ENCODE results near the gene NAV2.
"Not testable (repeated sequence)": the region's sequence is repeated elsewhere in the genome, so short reads cannot be mapped to it uniquely, and the experiment has no call there.

The NAV2 gene

DNA sequence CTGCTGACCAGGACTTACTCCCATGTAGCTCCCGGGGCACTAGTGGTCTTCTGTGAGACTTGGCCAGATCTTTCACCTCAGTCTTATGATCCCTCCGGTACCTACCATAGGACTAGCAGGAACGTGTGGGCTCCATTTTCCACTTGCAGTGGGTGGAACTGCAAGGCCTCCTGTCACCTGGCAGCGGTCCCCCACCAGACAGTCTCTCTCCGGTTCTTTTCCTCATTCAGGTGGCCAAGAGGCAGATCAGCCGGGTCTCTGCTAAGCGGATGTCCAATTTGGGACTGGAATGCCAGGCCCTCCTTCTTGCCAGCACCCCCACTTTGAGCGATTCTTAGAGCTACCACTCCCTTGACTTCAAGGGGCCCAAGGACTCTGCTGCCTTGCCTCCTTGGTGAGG lies 158.9 kb downstream of the NAV2 start:
- no peak for DNase-seq

DNA sequence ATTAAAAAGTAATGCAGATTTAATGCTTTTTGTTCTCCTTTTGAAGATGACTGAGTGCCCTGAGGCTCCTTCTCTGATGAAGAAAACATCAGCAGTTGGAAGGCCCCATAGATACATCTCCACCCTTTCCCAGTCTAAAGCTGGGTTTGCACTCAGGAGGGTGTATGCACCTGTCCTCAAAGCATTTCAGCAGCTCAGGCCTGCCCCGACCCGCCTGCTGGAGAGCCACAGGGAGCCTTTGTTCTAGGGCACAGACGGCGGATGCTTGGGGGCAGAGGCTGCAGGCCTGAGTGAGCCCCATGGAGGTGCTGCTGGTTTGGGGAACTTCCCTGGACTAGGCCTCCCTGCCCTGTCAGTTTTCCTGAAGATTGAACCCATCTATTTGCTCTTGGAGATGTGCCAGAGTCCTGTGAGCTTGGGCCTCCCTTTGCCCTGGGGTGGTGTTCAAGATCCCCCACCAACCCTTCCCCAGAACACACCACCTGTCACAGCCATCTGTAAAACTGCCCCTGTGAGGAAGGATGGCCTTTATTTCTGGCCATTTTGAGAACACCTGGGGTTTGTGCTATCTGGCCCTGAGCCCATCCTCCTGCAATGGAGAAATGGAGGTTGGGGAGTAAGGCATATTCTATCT lies 160.0 kb downstream of the NAV2 start:
- no peak for DNase-seq

DNA sequence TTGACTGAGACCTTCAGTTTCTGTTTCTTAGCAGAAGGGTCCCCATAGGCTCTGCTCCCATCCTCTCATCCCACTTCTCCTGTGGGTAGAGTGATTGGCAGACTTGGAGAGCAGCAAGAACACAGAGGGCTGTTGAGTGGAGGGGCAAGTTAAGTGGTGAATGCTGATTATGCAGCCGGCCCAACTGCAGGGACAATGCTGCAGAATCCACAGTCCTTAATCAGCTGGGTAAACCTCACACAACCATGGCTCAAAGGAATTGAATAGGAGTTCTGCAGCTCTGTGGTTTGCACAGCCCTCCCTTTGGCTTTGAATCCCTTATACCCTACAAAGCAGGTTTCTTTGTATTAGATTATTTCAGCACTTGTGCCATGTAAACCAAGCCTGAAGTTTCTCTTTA lies 161.1 kb downstream of the NAV2 start:
- no peak for DNase-seq

DNA sequence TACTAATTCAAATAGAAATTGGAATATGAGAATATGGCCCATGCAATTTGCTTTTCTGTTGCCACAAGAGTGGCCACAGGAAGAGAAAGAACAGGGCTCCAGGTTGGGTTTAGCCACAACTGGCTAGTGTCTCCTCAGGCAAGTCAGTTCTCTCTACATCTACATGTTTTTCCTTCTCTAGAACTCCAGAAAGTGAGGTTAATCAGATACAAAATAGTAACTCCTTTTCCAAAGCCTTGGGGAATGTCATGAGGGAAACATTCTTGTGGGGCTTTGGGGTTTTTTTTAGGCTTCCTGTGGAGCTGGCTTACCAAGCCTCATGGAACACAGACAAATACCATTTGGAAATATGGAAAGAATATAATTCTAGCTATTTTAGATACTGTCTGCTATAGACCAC lies 161.6 kb downstream of the NAV2 start:
- no peak for DNase-seq

DNA sequence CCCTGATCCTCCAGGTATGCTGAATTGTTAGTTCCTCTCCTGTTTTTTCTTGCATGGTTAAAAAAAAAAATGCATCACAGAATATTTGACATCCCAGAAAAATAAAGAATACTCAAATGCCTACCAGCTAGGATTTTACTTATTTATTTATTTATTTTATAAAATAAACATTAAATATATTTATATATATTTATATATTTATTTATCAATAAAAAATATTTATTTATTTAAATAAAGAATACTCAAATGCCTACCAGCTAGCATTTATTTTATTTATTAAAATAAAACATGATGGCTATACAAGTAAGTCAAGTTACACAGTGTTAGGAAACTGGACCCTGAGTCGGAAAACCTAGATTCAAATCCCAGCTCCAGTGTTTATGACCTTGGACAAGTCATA lies 164.1 kb downstream of the NAV2 start:
- no peak for DNase-seq

DNA sequence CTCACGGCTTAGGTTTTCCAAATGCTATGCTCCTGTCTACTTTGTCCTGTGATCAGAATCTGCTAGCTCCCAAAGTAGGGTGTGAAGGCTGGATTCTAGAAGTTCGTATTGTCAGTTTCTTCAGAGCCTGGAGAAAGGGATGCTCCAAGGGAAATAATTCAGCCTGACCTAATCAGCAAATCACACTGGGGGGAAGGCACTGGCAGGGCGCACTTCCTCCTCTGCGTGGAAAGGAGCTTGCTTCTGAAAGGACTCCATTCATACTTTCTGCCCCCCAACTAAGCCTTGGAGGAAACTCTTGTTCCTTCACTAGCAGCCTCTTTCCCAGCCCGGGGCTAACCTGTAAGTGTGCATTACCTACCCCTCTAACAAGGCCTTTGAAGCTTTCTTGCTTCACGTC lies 165.9 kb downstream of the NAV2 start:
- DNase-seq = no peak

DNA sequence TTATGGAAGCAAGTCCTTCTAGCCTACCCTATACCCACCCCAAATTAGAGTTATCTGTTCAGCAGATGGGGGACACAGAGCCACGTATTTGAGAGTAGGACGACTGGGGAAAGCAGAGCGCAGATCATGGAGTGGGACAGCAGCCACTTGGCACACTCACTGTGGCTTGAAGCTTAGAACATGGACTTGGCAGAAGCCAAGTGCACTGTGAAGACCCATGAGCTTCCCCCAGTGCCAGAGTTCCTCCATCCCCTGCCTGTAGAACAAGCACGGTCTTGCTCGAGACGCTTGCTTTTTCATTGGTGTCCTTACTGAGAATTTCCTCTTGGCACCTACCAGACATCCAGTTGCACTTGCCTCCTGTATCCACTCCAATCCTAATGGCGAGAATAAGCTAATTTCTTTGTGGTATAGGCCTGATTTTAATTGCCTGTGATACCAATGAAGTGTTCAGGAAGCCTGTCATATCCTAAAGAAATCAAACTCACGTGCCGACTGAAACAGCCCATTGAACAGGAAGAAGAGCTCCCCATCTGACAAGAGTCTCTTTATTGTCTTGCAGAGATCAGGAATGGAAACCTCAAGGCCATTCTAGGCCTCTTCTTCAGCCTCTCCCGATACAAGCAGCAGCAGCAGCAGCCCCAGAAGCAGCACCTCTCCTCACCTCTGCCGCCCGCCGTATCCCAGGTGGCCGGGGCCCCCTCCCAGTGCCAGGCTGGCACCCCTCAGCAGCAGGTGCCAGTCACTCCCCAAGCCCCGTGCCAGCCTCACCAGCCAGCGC lies 166.9 kb downstream of the NAV2 start:
- no peak for DNase-seq

DNA sequence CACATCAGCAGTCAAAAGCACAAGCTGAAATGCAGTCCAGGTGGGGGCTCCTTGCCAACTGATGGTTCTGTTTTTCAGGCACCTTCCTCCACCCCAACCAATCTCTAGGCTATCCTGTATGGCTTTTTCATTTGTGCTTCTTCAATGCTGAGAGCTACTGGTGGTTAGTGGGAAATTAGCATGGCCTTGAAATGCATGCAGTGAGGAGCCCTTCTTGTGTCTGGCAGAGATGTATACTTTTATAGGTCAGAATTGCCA lies 167.4 kb downstream of the NAV2 start:
- DNase-seq = no peak

DNA sequence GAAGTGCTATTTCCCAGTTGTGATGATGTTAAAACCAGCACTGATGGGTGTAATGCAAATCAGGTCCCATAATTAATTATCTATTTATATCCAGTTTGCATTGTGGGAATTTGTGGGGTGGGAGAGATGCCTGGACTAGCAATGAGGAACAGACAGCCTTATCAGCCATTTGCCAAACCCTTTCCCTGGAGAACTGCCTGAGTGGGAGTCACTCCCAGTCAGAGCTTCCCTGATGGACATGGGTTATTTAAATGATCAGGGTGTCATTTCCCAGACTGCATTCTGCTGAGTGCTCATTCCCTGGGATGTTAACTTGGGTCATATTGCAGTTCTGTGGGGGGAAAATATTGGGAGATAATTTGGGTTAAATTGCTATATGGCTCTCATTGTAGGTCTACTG lies 168.5 kb downstream of the NAV2 start:
- no peak for DNase-seq

DNA sequence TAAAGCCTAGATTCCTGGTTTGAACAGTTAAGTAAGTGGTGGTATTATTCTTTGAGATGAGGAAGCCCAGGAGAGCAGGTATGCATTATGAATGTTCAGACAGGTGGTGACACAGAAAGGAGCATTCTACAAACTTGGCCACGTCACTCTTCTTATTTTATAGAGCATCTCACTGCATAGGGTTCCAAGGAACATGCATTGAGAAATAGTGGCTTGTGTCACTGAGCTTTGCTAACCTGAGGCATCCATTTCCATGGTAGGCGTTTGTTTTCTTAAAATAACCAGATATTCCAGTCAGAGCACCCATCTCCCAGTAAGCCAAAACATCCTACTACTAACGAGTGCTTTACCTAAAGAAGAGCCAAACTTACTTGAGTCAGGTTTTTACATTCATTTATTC lies 169.7 kb downstream of the NAV2 start:
- DNase-seq = no peak

DNA sequence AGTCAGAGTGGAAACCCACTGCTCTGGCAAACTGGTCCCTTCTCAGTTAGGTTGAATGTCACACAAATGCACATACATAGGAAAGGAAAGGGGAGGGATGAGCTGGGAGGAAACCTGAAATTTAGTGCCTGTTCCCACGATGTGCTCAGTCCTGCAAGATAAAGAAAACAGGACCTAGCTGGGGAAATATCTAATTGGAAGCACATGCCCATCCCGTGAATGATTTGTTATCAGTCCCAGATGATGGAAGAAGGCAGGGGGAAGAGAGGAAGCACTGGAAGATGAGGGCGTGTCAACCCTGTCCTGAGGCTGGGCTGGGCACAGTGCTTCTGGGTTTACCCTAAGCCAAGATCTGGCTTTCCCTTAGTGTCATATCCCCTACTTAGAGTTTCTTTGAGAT lies 173.9 kb downstream of the NAV2 start:
- no peak for DNase-seq

DNA sequence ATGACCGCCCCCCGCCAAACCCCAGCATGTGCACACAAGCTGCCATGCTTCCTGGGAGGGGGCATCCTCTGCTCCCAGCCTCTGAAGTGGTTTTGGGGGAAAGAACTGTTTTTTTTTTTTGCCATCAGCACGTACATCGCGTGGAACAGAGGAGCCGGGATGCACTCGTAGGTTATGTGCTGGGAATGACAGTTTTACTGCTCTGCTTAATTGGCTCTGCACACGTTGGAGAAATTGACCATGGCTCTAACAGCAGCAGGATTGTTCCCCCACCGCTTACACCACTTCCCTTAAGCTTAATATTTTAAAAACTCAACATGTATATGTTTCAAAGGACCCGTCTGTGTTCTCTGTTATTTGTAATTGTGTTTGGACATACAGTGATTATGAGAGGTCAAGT lies 175.2 kb downstream of the NAV2 start:
- DNase-seq = no peak

DNA sequence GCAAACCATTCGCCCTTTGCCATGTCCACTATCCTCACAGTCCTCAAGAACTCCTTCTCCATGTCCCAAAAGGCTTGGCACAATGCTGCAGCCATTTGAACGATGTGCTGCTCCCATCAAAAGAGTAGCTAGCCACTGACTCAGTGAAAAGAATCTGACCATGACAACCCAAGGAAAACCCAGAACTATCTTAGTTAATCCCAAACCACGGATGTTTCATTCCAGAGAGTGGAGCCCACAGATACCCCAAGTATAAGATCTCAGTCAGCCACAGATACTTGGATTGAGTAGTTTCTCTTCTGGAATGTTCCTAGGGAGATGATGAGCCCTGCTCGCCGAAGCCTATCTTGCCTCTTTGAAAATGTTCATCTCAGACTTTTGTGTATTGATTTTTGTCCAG lies 176.9 kb downstream of the NAV2 start:
- no peak for DNase-seq

DNA sequence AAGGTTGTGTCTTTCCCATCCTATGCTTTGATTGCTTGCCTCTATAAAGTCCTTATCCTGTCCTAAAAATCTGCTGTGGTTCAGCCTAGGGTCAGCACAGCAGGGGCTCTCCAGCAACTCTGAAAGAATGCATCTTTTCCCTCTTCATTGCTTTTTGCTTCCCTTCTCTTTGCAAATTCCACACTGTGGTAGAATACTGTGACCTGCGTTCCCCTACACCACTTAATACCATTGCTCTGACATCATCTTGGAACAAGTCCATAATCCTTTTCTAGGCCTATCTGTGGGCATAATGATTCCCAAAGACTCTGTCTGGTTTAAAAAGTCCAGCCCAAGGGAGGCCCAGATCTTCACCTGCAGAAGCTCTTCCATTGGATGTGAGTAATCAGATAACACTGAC lies 177.7 kb downstream of the NAV2 start:
- DNase-seq = no peak

DNA sequence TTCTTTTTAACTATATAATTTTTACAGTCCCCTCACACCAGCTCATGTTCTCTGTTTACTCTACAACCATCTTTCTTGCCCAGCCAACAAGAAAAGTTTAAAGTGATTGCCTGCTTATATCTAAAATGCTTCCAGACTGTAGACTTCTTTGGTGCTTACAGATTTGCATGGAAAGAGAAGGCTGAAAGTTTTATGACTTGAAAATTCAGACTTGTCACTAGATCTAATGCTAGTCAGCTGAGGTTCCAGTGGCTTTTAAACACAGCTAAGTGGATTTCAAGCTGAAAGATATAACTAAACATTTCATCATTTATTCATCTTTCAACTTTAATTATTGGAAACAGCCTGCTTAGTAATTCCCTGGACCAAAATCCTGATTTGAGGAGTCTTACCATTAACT lies 178.4 kb downstream of the NAV2 start:
- no peak for DNase-seq

DNA sequence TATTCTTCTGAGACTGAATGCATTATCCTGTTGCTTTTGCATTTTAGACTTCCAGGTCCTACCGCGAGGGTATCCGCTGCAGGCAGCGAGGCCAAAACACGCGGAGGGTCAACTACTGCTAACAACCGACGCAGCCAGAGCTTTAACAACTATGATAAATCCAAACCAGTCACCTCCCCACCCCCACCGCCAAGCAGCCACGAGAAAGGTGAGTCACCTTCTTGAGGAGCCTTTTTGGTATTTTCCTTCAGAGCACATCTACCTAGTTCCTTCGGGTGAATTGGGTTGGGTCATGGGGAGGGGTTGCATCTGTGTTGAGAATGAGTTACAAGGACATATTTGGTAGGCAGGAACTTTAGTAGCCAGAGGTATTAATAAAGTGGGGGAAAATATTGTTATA lies 179.8 kb downstream of the NAV2 start:
- DNase-seq = no peak

DNA sequence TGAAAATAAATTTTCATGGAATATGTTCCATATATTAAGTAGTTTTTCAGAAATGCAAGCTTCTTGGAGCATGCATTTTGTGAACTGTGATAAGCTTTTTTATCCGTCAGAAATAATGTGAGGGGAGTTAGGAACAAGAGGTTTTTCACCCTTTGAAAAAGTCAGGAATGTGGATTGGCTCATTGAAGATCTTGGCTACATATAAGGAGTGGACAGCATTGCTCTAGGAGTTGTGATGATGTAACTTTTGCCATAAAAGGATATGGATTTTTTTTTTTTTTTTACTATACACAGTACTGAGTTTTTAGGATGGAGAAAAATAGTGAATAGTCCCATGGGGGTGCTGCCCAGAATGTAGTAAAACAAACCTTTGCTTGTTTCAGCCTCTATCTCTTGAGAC lies 180.2 kb downstream of the NAV2 start:
- no peak for DNase-seq

DNA sequence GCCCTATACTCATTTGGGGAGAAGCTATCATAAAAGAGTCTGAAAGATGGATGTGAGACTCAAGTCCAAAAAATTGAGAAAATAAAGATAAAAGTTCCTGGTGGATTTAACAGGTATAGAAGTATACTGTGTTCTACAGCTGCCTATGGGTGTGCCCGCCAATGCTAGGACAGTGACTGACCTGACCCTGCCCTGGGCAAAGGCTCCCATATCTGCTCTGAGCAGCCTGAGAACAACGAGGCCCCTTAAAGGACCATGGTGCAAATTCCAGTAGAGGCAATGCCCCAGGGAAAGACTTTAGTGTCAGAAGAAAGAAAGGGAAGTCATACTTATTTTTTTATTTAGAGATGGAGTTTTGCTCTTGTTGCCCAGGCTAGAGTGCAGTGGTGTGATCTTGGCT lies 181.8 kb downstream of the NAV2 start:
- DNase-seq = no peak

DNA sequence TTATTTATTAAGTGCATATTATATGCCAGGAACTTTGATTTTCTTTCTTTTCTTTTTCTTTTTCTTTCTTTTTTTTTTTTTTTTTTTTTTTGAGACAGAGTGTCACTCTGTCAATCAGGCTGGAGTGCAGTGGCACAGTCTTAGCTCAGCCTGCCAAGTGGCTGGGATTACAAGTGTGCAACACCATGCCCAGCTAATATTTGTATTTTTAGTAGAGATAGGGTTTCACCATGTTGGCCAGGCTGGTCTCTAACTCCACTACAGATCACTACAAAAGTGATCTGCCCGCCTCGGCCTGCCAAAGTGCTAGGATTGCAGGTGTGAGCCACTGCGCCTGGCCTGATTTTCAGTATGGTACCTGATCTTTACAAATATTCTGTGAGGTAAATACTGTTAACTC lies 182.4 kb downstream of the NAV2 start:
- not testable (repeated sequence) for DNase-seq

DNA sequence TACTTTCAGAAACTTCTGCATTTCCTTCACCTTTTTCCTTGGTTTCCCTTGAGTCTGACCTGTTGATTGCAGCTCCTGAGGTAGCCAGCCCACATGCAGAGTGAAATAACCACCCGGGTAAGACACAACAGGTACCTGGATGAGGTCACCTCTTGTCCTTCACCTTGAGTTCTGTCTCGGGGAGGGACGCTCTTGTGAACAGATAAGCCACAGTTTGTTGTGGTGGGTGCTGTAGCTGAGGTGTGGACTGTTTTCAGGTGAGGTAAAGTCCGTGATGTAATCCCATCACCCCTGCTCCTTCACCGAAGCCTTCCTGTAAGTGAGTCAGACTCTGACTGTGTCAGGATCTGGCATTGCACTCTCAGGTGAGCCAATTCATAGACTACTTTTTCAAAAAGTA lies 183.1 kb downstream of the NAV2 start:
- no peak for DNase-seq

DNA sequence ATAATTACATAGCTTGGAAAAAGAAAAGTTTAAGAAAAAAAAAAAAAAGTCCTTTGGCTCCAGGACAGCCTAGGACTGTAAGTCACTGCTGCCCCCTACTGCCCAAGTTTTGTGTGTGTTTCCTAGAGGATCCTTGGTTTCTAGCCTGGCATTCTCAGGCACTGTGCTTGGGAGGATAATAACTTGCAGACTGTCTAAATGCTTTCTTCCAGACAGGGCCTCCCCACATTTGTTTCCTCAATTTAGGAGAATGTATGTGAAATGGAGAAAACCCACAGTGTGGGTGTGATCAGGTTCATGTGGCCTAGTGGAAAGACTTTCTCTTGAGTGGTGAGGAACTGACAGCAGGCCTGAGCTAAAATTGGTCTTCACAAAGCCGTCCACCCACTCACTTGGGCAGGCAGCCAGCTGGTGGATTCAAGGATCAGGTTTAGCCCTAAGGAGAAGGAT lies 191.0 kb downstream of the NAV2 start:
- DNase-seq = peak; percentile 23

DNA sequence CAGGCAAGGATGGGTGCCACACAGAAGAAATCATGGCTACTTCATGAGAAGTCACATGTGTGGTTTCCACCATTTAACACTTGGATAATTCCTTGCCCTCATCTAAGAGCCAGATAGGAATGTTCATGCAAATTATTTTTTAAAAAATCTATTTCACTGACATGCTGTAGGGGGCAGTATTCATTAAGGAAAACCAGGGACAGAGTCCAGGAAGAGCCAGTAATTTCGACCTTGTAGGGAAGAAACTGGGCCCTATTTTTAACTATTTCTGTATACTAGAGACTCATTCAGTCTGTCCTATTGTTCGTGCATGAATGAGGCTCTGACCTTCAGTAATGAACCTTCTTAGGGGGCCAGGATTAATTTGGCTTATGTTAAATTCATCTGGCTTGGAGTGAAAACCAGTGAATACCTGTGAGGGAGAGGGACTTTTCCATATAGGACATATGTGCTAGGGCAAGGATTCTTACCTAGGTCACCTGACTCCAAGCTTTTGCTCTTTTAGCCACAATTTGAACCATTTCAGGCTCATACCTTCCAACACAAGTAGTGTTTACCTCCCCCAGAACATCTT lies 192.7 kb downstream of the NAV2 start:
- no peak for DNase-seq

DNA sequence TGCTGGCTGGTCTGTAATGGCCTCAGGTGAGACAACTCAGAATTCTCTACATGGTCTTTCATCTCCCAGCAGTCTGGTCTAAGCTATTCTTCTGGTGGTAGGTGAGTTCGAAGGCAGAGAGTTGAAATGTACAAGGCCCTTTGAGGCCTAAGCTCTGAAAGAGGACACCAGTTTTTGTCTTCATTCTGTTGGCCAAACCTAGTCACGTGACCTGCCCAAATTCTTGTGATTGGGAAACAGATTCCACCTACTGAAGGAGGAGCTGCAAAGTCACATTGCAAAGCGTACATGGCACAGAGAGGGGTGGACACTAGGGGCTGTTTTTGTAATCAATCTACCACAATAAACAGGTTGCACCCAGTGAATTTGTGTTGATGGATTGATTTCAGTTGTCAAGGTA lies 193.5 kb downstream of the NAV2 start:
- DNase-seq = no peak

DNA sequence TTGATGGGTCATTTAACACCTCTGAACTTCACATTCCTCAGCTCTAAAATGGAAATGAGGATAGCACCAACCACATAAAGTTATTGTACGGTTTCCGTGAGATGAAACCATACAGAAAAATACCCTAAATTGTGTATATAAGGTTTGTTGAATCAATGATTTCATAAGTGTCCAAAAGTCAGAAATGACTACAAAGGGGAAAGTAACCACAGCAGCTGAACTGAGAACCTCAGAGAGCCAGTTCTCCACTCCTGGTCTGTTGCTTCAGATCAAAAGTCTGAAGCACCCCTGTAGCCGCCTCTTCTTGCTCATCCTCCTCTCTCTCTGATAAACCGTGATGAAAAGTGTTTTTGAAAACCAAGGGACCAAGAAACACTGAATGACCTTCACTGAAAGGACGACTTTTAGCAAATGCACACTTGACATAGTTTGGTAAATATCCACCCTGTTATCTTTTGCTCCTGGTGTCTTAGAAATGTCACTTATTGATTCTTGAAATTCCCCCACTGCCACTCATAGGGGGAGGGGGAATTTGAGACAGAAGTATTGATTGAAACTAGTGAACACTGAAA lies 194.5 kb downstream of the NAV2 start:
- no peak for DNase-seq

DNA sequence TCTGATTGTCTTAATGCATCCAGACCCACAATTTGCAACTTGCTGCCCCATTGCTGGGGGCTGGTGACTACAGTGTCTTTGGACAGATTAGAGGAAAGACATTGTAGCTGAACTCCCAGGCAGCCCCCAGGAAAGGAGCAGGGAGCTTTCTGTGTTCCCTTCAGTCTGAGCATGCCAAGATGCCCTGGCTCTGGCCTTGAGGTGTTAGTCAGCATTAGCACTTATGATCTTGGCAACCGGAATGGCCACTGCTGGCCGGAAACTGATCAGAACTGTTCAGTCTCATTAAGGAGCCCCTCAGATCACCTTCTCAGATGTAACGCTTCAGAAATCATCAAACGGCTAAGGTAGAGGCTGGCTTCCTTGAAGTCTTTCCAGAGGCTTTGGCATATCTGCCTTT lies 195.2 kb downstream of the NAV2 start:
- no peak for DNase-seq

Data from DMS 273 treated with DMSO at 0.1 percent for 48 hours (cell line).